ENCODE data around the gene SLIT1.

Gene SLIT1

GRCh38 chr10:97139651-97140048 lies 46.1 kb downstream of the SLIT1 start:
- H3K27ac ChIP-seq = no peak overlapping the region
- no peak overlapping the region for H3K4me3 ChIP-seq (ENCODE audit: low read depth in 1 of 2, low read length in 1 of 2)
- H3K9me3 ChIP-seq = no peaks in the 10 kb centered on the region
- H3K36me3 ChIP-seq = no peaks in the 10 kb centered on the region
- no peaks in the 10 kb centered on the region for H3K4me1 ChIP-seq (ENCODE audit: control insufficient read depth in 1 of 2, insufficient read depth in 1 of 2, low read depth in 1 of 2, low read length in 1 of 2)
- no peak for TF ChIP-seq CTCF (IDR thresholded peaks at IDR 0.05)
- H3K27me3 ChIP-seq = peaks cover 15% of the 10 kb centered on the region

GRCh38 chr10:97138846-97139245 lies 46.9 kb downstream of the SLIT1 start:
- Histone ChIP-seq H3K27me3 (peaks cover 15% of the 10 kb centered on the region), H3K4me3 (ENCODE audit: low read depth in 1 of 2, low read length in 1 of 2) (no peak overlapping the region), H3K9me3 (no peaks in the 10 kb centered on the region), H3K4me1 (ENCODE audit: control insufficient read depth in 1 of 2, insufficient read depth in 1 of 2, low read depth in 1 of 2, low read length in 1 of 2) (no peaks in the 10 kb centered on the region), H3K27ac (no peak overlapping the region), H3K36me3 (no peaks in the 10 kb centered on the region)
- no peak for TF ChIP-seq CTCF (IDR thresholded peaks at IDR 0.05)

GRCh38 chr10:97138174-97138573 lies 47.6 kb downstream of the SLIT1 start:
- no peak for TF ChIP-seq CTCF (IDR thresholded peaks at IDR 0.05)
- H3K27me3 ChIP-seq = peaks cover 15% of the 10 kb centered on the region
- no peaks in the 10 kb centered on the region for H3K36me3 ChIP-seq
- H3K27ac ChIP-seq = no peak overlapping the region
- no peak overlapping the region for H3K4me3 ChIP-seq (ENCODE audit: low read depth in 1 of 2, low read length in 1 of 2)
- no peaks in the 10 kb centered on the region for H3K4me1 ChIP-seq (ENCODE audit: control insufficient read depth in 1 of 2, insufficient read depth in 1 of 2, low read depth in 1 of 2, low read length in 1 of 2)
- no peaks in the 10 kb centered on the region for H3K9me3 ChIP-seq

- TF ChIP-seq CTCF (IDR thresholded peaks at IDR 0.05) = no peak
- Histone ChIP-seq H3K4me1 (ENCODE audit: control insufficient read depth in 1 of 2, insufficient read depth in 1 of 2, low read depth in 1 of 2, low read length in 1 of 2) (no peaks in the 10 kb centered on the region), H3K4me3 (ENCODE audit: low read depth in 1 of 2, low read length in 1 of 2) (no peak overlapping the region), H3K36me3 (no peaks in the 10 kb centered on the region), H3K9me3 (no peaks in the 10 kb centered on the region), H3K27me3 (peaks cover 15% of the 10 kb centered on the region), H3K27ac (no peak overlapping the region)
Measured at GRCh38 chr10:97136756-97137155, 49.0 kb downstream of the SLIT1 start.

DNA sequence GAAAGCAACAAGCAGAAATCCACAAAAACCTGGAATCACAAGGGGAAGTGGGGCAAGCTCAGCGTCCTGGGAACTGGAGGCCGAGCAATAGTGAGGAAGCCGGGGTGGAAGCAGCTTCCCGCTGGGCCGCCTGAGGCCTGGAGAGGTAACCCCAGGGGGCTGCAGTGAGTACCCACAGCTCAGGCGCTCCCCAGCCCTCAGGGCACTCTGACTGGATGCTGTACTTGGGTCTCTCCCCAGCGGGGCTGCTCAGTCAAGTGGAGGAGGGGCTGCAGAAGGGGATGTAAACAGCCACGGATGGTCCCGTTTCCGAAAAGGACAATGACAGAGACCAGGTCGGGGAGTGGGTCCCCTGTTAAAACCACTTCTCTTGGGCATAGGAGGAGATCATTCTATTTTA lies 50.3 kb downstream of the SLIT1 start:
- Histone ChIP-seq H3K4me1 (ENCODE audit: control insufficient read depth in 1 of 2, insufficient read depth in 1 of 2, low read depth in 1 of 2, low read length in 1 of 2) (no peaks in the 10 kb centered on the region), H3K4me3 (ENCODE audit: low read depth in 1 of 2, low read length in 1 of 2) (no peak overlapping the region), H3K9me3 (no peaks in the 10 kb centered on the region), H3K27me3 (peaks cover 12% of the 10 kb centered on the region), H3K36me3 (no peaks in the 10 kb centered on the region), H3K27ac (no peak overlapping the region)
- no peak for TF ChIP-seq CTCF (IDR thresholded peaks at IDR 0.05)

GRCh38 chr10:97134983-97135382 lies 50.8 kb downstream of the SLIT1 start:
- H3K36me3 ChIP-seq = no peaks in the 10 kb centered on the region
- H3K27ac ChIP-seq = no peak overlapping the region
- H3K4me1 ChIP-seq (ENCODE audit: control insufficient read depth in 1 of 2, insufficient read depth in 1 of 2, low read depth in 1 of 2, low read length in 1 of 2) = no peaks in the 10 kb centered on the region
- H3K4me3 ChIP-seq (ENCODE audit: low read depth in 1 of 2, low read length in 1 of 2) = no peak overlapping the region
- no peak for TF ChIP-seq CTCF (IDR thresholded peaks at IDR 0.05)
- H3K27me3 ChIP-seq = peaks cover 12% of the 10 kb centered on the region
- no peaks in the 10 kb centered on the region for H3K9me3 ChIP-seq
